Vagina (tissue), 2 donors: ENCODE results near the gene MYLK4. TPM values are rescaled to one million over a fixed set of nuclear protein-coding genes. Genes with fewer than 3 reads are reported as not detected.

Source experiments
- DNase-seq, 2 donors: peaks; one replicate each; pipeline ENCODE4 v3.0.0-alpha.2; 2017; ENCODE audit errors: extremely low spot score in 2 of 2
- H3K27ac ChIP-seq: fragments of 200-600 bp; sonication (generic); one replicate; pipeline ENCODE4 v1.5.1; 2019
- H3K27me3 ChIP-seq: fragments of 200-600 bp; sonication (generic); one replicate; pipeline ENCODE4 v1.5.1; 2019
- H3K36me3 ChIP-seq, 2 donors: fragments of 200-600 bp; sonication (generic); one replicate each; pipeline ENCODE4 v1.5.1; 2017 to 2019
- H3K4me1 ChIP-seq: fragments of 200-600 bp; sonication (generic); one replicate; pipeline ENCODE4 v1.5.1; 2019
- H3K4me3 ChIP-seq, 2 donors: fragments of 200-600 bp; sonication (generic); 1 replicate in 1 of 2; 2 replicates in 1 of 2; pipeline ENCODE4 v1.5.1; 2016 to 2019
- H3K9me3 ChIP-seq: fragments of 200-600 bp; sonication (generic); one replicate; pipeline ENCODE4 v1.5.1; 2019
- POLR2A ChIP-seq, 2 donors: fragments of 450-650 bp; IDR thresholded peaks; one replicate each; pipeline ENCODE4 v1.6.1; 2017; ENCODE audit warnings: antibody characterized with exemption in 2 of 2, mild to moderate bottlenecking in 2 of 2, moderate library complexity in 2 of 2
- POLR2AphosphoS5 ChIP-seq, 2 donors: sonication (generic); formaldehyde crosslinking; IDR thresholded peaks; one replicate each; pipeline ENCODE4 v1.9.0; 2017; ENCODE audit warnings: antibody characterized with exemption in 2 of 2, mild to moderate bottlenecking in 2 of 2, low read depth in 1 of 2; ENCODE audit not compliant: insufficient read depth in 1 of 2
- intact Hi-C: fragments of 100-400 bp; cut with DNase I; formaldehyde crosslinking; loops from one replicate; pipeline ENCODE4 v1.15.1; 2023
- total RNA-seq: library from RNA; depleted of rRNA; stranded (reverse); fragments of >200 nt; gene quantifications from one replicate; pipeline ENCODE4 v1.2.3, GENCODE V29; 2016
- TF ChIP-seq, protein P1 (sequence below), 3 experiments: fragments of 450-650 bp in 2 of 3; fragments of 200-600 bp in 1 of 3; sonication (generic) in 1 of 3; IDR thresholded peaks; one replicate each; pipeline ENCODE4 v1.5.1; 2017 to 2019; ENCODE audit warnings: antibody characterized with exemption in 3 of 3, mild to moderate bottlenecking in 2 of 3, moderate library complexity in 2 of 3

The MYLK4 gene
- total RNA-seq, 1 donor from 2014 or later, result 0.74 TPM

DNA sequence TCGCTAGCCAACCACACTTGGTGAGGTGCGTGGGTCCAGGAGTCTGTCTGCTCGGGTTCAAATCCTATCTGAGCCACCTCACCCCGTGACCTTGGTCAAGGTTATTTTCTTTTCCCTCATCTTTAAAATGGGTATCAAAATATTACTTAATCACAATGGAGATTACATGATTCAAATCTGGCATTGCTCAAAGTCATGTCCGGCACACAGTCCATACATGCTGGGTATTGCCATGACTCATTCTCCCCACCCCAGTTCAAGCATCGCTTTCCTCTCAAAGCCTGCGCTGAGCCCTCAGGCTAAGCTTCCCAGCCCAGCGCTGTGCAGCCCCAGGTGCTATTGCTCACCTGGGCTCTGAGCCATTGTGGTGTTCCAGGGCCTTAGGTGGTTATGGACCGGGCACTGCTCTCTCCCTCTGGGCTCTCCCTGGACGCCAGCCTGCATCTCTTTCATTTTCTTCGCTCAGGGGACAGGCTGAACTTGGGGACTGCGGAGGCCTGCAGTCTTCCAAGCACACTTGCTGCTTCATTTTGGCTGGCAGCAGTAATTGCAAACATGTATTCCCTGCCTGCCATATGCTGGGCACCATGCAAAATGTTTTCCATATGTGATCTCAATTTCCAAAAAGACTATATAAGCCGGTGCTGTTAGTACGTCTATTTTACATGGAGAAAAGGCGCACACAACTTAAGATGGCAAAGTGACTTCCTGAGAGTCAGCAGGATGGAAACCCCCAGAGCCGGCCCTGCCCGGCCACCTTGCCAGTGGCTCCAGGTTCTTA lies 41.8 kb upstream of the MYLK4 start:
- Histone ChIP-seq H3K4me1 (peaks cover 40% of the 10 kb centered on the region), H3K9me3 (no peaks in the 10 kb centered on the region), H3K27ac (peak overlapping the region; percentile 39), H3K27me3 (no peaks in the 10 kb centered on the region), H3K36me3 (no peaks in the 10 kb centered on the region), H3K4me3 (no peak overlapping the region)
- peak in 1 of 2 donors; percentile 64 for DNase-seq
- no peak for TF ChIP-seq POLR2AphosphoS5 (IDR thresholded peaks at IDR 0.05; ENCODE audit: insufficient read depth in 1 of 2, low read depth in 1 of 2)
- no peak for TF ChIP-seq POLR2A (IDR thresholded peaks at IDR 0.05)
- TF ChIP-seq, protein P1, sequence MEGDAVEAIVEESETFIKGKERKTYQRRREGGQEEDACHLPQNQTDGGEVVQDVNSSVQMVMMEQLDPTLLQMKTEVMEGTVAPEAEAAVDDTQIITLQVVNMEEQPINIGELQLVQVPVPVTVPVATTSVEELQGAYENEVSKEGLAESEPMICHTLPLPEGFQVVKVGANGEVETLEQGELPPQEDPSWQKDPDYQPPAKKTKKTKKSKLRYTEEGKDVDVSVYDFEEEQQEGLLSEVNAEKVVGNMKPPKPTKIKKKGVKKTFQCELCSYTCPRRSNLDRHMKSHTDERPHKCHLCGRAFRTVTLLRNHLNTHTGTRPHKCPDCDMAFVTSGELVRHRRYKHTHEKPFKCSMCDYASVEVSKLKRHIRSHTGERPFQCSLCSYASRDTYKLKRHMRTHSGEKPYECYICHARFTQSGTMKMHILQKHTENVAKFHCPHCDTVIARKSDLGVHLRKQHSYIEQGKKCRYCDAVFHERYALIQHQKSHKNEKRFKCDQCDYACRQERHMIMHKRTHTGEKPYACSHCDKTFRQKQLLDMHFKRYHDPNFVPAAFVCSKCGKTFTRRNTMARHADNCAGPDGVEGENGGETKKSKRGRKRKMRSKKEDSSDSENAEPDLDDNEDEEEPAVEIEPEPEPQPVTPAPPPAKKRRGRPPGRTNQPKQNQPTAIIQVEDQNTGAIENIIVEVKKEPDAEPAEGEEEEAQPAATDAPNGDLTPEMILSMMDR (IDR thresholded peaks at IDR 0.05), result no peak
- intact Hi-C loops, result loop anchor here (5.0 to 10.0 kb wide), 2 partner anchors 52 to 140 kb away; partner anchors contain the start of gene SERPINB1

DNA sequence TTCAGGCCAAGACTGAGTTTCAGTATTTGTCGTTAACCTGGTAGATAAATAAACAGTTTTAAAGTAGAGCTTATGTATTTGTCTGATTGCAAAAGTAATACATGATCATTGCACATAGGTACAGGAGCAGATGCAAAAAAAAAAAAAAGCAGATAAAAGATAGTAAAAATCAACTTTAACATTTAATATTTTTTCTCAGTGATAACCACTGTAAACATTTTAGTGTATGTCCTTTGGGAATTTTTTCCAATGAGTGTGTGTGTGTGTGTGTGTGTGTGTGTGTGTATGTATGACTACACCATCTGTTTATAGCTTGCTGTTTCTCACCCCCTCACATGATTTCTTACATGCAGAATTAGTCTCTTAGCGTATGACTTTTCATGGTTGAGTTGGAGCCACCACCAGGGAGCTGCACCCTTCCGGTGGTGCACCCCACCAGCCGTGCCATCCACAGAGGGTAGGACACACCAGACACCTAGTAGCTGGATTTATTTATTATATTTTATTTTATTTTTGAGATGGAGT lies 40.8 kb upstream of the MYLK4 start:
- Histone ChIP-seq H3K4me1 (peaks cover 40% of the 10 kb centered on the region), H3K27ac (peak overlapping the region; percentile 72), H3K36me3 (no peaks in the 10 kb centered on the region), H3K4me3 (no peak overlapping the region), H3K27me3 (no peaks in the 10 kb centered on the region), H3K9me3 (no peaks in the 10 kb centered on the region)
- no peak for TF ChIP-seq POLR2A (IDR thresholded peaks at IDR 0.05)
- no peak for TF ChIP-seq POLR2AphosphoS5 (IDR thresholded peaks at IDR 0.05; ENCODE audit: insufficient read depth in 1 of 2, low read depth in 1 of 2)
- TF ChIP-seq, protein P1 (IDR thresholded peaks at IDR 0.05), result no peak
- intact Hi-C loops, result loop anchor here (5.0 to 10.0 kb wide), 2 partner anchors 53 to 141 kb away; partner anchors contain the start of gene SERPINB1
- DNase-seq, result peak in 1 of 2 donors; percentile 49

DNA sequence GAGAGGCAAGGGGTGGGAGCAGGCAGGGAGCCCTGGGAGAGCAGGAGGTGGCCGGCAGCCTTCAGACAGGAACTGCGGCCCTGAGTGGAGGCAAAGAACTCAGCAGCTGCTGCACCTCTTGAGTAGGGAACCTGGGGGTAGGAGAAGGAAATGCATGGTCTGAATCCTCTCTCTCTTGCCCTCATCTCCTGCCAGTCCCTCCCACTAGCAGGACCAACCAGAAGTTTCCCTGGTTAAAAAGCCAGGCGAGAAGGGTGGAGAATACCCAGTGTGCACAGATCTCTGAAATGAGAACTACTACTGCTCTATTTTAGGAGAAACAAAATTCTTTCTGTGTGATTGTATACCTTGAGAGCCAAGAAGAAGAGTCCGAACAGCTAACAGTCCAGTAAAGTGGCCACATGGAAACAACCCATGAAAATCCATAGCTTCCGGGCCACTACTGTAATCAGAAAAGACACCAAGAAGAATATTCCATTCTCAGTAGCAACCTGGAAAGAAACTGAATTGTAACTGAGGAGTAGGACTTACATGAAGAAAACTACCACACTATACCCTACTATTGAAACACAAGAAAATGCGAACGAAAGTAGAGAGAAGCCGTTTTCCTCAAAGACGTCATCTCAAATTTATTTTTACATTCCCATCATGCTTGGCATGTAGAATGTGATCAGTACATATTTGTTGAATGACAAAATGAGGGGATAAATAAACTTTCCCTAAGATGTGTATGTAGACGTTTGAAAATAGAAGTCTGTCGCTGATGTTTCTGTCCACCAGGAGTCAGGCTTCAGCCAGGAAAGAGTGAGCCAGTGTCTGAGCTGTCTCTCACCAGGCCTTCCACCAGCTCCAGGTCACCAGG lies 40.1 kb upstream of the MYLK4 start:
- H3K27ac ChIP-seq, result peak overlapping the region; percentile 72
- peak in 1 of 2 donors; percentile 72 for DNase-seq
- H3K4me3 ChIP-seq, result no peak overlapping the region
- peaks cover 40% of the 10 kb centered on the region for H3K4me1 ChIP-seq
- no peak for TF ChIP-seq POLR2AphosphoS5 (IDR thresholded peaks at IDR 0.05; ENCODE audit: insufficient read depth in 1 of 2, low read depth in 1 of 2)
- no peak for TF ChIP-seq POLR2A (IDR thresholded peaks at IDR 0.05)
- TF ChIP-seq, protein P1 (IDR thresholded peaks at IDR 0.05), result peak; percentile 42 to 64 (median 55)
- peaks cover 0 to 5% of the 10 kb centered on the region in 2 donors for H3K36me3 ChIP-seq
- no peaks in the 10 kb centered on the region for H3K9me3 ChIP-seq
- intact Hi-C loops, result loop anchor here (5.0 to 10.0 kb wide), 2 partner anchors 54 to 141 kb away; partner anchors contain the start of gene SERPINB1
- H3K27me3 ChIP-seq, result no peaks in the 10 kb centered on the region

DNA sequence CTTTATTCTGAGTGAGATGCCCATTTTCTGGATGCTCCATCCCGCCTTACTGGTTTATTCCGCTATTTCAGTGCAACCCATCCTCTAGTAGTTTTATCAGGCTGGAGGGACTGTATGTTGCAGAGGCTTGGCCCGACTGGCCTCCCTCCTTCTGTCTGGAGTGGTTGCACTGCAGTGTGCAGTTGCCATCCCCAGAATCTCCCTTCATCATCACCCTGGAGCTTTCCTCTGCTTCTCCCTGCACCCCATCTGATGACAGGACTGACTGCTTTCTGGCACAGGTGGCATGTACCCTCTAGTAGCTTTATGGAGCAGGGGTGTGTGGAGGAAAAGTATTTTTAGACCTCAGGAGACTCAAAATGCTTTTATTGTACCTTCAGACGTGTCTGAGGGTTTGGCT lies 35.5 kb upstream of the MYLK4 start:
- no peak for TF ChIP-seq POLR2AphosphoS5 (IDR thresholded peaks at IDR 0.05; ENCODE audit: insufficient read depth in 1 of 2, low read depth in 1 of 2)
- TF ChIP-seq POLR2A (IDR thresholded peaks at IDR 0.05), result no peak
- TF ChIP-seq, protein P1 (IDR thresholded peaks at IDR 0.05), result no peak
- no peak for DNase-seq
- intact Hi-C loops, result no loop called here
- no peak overlapping the region for H3K4me3 ChIP-seq
- H3K27ac ChIP-seq, result no peak overlapping the region
- no peaks in the 10 kb centered on the region for H3K9me3 ChIP-seq
- no peaks in the 10 kb centered on the region for H3K27me3 ChIP-seq
- H3K4me1 ChIP-seq, result peaks cover 9% of the 10 kb centered on the region
- peaks cover 0 to 18% of the 10 kb centered on the region in 2 donors for H3K36me3 ChIP-seq
